ENCODE results near the gene LYG1. TPM values are rescaled to one million over a fixed set of nuclear protein-coding genes. Genes with fewer than 3 reads are reported as not detected.

The LYG1 gene
- total and polyA plus RNA-seq, 2 of the 8 experiments (the other 6 are each of a cell fraction or from before 2014, with no cell fraction given): 0.68 to 0.86 TPM

- 2% methylated on average over 58 of the region's 87 CpGs; no CpG with 5 or more reads in 1 of the 2 experiments for WGBS, 2 experiments (ENCODE audit: extremely low coverage in 1 of 2, insufficient coverage in 1 of 2, insufficient read length in 1 of 2, insufficient replicate concordance in 2 of 2, low coverage in 1 of 2, low lambda C conversion rate in 2 of 2, missing lambda C conversion rate in 1 of 2)
- peaks cover 1 to 8% (median 4%) of the 10 kb centered on the region in 4 experiments; a peak in 4 of 8 replicates for H3K36me3 ChIP-seq (ENCODE audit: control insufficient read depth in 2 of 4, insufficient read depth in 4 of 4, low read length in 3 of 4)
- DNase-seq (ENCODE audit: low read depth in 1 of 2, low spot score in 2 of 2) (peak; percentile 82 to 92), FAIRE-seq (no peak)
- peak within 1 kb of the TSS; percentile 77 to 96 (median 87) for H3K4me3 ChIP-seq (ENCODE audit: extremely low read depth in 1 of 4, insufficient read depth in 2 of 4, low read depth in 3 of 4, low read length in 4 of 4)
- peak within 1 kb of the TSS; percentile 71 to 80 for H3K4me2 ChIP-seq (ENCODE audit: insufficient read depth in 1 of 2, low read depth in 2 of 2, low read length in 2 of 2)
- H2BK20ac ChIP-seq (ENCODE audit: low read length): no peak within 1 kb of the TSS
- H4K5ac ChIP-seq (ENCODE audit: insufficient read length, low read depth, low read length): no peak within 1 kb of the TSS
- CTCF ChIA-PET (ENCODE audit: partially characterized antibody): interaction anchor here (0.6 to 3.2 kb wide), 18 partner anchors 9 to 924 kb away, joined by 3 to 9 read pairs (median 4); partner anchors contain the start of genes MITD1 and MRPL30
- H4K91ac ChIP-seq (replicated peaks; ENCODE audit: insufficient read length, low read length): no peak within 1 kb of the TSS
- H3K9me3 ChIP-seq (ENCODE audit: insufficient read depth in 2 of 2, low read depth in 1 of 2, low read length in 1 of 2): no peaks in the 10 kb centered on the region
- peak within 1 kb of the TSS; percentile 49 for H2BK5ac ChIP-seq (ENCODE audit: low read depth, low read length)
- peak within 1 kb of the TSS; percentile 81 for H4K8ac ChIP-seq (ENCODE audit: extremely low read depth, insufficient read depth, low read length)
- H3K18ac ChIP-seq (ENCODE audit: extremely low read depth, low read length): 0 out of 2 replicates have a peak within 1 kb of the TSS, but pooled peaks have one; percentile 66
- H2BK15ac ChIP-seq (ENCODE audit: low read length): no peak within 1 kb of the TSS
- peaks cover 3% of the 10 kb centered on the region; the same call in 1 of the 2 replicates for H3K79me1 ChIP-seq (ENCODE audit: low read depth, low read length)
- peaks cover 2 to 7% of the 10 kb centered on the region in 2 experiments for H4K20me1 ChIP-seq (replicated peaks in 1 of 2; ENCODE audit: control insufficient read depth in 1 of 2, insufficient read depth in 2 of 2, low read length in 2 of 2)
- peak within 1 kb of the TSS; percentile 14 for H3K56ac ChIP-seq (replicated peaks; ENCODE audit: insufficient read length, low read depth, low read length)
- no peaks in the 10 kb centered on the region for H3K27me3 ChIP-seq (replicated peaks in 1 of 4; ENCODE audit: control insufficient read depth in 3 of 4, extremely low read depth in 1 of 4, insufficient read depth in 3 of 4, low read length in 3 of 4)
- no peak within 1 kb of the TSS for H3K14ac ChIP-seq (ENCODE audit: insufficient read length)
- POLR2A ChIA-PET (ENCODE audit: partially characterized antibody): interaction anchor here (0.6 to 3.2 kb wide), 5 partner anchors 17 to 194 kb away, joined by 3 to 19 read pairs (median 3); partner anchors contain the start of genes MITD1 and MRPL30
- peaks cover 0 to 4% (median 0%) of the 10 kb centered on the region in 4 experiments; a peak in 1 of 7 replicates for H3K4me1 ChIP-seq (replicated peaks in 1 of 4; ENCODE audit: control insufficient read depth in 3 of 4, insufficient read depth in 4 of 4, low read length in 3 of 4)
- peaks cover 11% of the 10 kb centered on the region for H3K23me2 ChIP-seq (ENCODE audit: low read depth, low read length)
- no peak within 1 kb of the TSS for H2AK5ac ChIP-seq (ENCODE audit: low read depth, low read length)
- H2BK12ac ChIP-seq (ENCODE audit: low read depth, low read length): no peak within 1 kb of the TSS
- H3K79me2 ChIP-seq (ENCODE audit: control insufficient read depth in 1 of 2, insufficient read depth in 2 of 2, low read length in 2 of 2): peaks cover 29 to 80% of the 10 kb centered on the region in 2 experiments
- no peak within 1 kb of the TSS for H3K23ac ChIP-seq (ENCODE audit: insufficient read length)
- no peak within 1 kb of the TSS for H3K4ac ChIP-seq (replicated peaks; ENCODE audit: insufficient read length, low read depth, low read length)
- no peak within 1 kb of the TSS; the same call in 1 of the 2 replicates for H3K27ac ChIP-seq (ENCODE audit: low read depth, low read length)
- H2BK120ac ChIP-seq (replicated peaks; ENCODE audit: low read depth, low read length): no peak within 1 kb of the TSS
- H2AFZ ChIP-seq (ENCODE audit: low read length): peak within 1 kb of the TSS; percentile 91
- peak within 1 kb of the TSS; percentile 80 to 93 (median 86) for H3K9ac ChIP-seq (replicated peaks in 1 of 4; ENCODE audit: extremely low read depth in 1 of 4, low read depth in 3 of 4, low read length in 3 of 4)
- TF ChIP-seq ATF3 (IDR thresholded peaks at IDR 0.05; ENCODE audit: insufficient read depth, low read depth, low read length) (no peak), KDM1A (IDR thresholded peaks at IDR 0.05; ENCODE audit: borderline replicate concordance, low read length) (no peak), CBX5 (IDR thresholded peaks at IDR 0.05; ENCODE audit: low read depth, low read length) (no peak), CTBP2 (IDR thresholded peaks at IDR 0.05; ENCODE audit: borderline replicate concordance, insufficient read depth, insufficient read length, low read length) (no peak), KDM5A (IDR thresholded peaks at IDR 0.05; ENCODE audit: low read length) (no peak), CBX8 (IDR thresholded peaks at IDR 0.05; ENCODE audit: borderline replicate concordance, low read depth, low read length) (no peak), CHD1 (IDR thresholded peaks at IDR 0.05; ENCODE audit: low read depth, low read length) (no peak), TEAD4 (IDR thresholded peaks at IDR 0.05; ENCODE audit: low read depth, low read length) (no peak), EP300 (IDR thresholded peaks at IDR 0.05; ENCODE audit: borderline replicate concordance in 1 of 2, low read depth in 2 of 2, low read length in 2 of 2) (no peak), TBP (IDR thresholded peaks at IDR 0.05; ENCODE audit: low read depth, low read length) (peak; percentile 85)
Measured at GRCh38 chr2:99337113-99338028, 36.4 kb upstream of the LYG1 start, which contains the start of gene EIF5B. Gene EIF5B (plus strand): TSS chr2:99337389. CDS start chr2:99337555, 166 bp downstream.

Measured in H1 (cell line).